Measurements from ENCODE around the gene RIBC2.

DNA sequence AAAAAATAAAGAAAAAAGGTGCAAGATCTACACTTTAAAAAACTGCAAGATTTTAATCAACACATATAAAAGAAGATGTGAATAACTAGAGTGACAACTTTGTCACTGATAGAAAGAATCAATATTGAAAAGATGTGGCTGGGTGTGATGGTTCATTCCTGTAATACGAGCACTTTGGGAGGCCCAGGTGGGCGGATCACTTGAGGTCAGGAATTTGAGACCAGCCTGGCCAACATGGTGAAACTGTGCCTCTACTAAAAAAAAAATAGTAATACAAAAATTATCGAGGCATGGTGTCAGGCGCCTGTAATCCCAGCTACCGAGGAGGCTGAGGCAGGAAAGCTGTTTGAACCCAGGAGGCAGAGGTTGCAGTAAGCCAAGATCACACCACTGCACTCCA, 68.2 kb downstream of the RIBC2 start:
- TF ChIP-seq, protein P1, sequence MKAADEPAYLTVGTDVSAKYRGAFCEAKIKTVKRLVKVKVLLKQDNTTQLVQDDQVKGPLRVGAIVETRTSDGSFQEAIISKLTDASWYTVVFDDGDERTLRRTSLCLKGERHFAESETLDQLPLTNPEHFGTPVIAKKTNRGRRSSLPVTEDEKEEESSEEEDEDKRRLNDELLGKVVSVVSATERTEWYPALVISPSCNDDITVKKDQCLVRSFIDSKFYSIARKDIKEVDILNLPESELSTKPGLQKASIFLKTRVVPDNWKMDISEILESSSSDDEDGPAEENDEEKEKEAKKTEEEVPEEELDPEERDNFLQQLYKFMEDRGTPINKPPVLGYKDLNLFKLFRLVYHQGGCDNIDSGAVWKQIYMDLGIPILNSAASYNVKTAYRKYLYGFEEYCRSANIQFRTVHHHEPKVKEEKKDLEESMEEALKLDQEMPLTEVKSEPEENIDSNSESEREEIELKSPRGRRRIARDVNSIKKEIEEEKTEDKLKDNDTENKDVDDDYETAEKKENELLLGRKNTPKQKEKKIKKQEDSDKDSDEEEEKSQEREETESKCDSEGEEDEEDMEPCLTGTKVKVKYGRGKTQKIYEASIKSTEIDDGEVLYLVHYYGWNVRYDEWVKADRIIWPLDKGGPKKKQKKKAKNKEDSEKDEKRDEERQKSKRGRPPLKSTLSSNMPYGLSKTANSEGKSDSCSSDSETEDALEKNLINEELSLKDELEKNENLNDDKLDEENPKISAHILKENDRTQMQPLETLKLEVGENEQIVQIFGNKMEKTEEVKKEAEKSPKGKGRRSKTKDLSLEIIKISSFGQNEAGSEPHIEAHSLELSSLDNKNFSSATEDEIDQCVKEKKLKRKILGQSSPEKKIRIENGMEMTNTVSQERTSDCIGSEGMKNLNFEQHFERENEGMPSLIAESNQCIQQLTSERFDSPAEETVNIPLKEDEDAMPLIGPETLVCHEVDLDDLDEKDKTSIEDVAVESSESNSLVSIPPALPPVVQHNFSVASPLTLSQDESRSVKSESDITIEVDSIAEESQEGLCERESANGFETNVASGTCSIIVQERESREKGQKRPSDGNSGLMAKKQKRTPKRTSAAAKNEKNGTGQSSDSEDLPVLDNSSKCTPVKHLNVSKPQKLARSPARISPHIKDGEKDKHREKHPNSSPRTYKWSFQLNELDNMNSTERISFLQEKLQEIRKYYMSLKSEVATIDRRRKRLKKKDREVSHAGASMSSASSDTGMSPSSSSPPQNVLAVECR (CRISPR knock-in tag; IDR thresholded peaks at IDR 0.05; ENCODE audit: borderline replicate concordance): no peak
- TF ChIP-seq, protein P2, sequence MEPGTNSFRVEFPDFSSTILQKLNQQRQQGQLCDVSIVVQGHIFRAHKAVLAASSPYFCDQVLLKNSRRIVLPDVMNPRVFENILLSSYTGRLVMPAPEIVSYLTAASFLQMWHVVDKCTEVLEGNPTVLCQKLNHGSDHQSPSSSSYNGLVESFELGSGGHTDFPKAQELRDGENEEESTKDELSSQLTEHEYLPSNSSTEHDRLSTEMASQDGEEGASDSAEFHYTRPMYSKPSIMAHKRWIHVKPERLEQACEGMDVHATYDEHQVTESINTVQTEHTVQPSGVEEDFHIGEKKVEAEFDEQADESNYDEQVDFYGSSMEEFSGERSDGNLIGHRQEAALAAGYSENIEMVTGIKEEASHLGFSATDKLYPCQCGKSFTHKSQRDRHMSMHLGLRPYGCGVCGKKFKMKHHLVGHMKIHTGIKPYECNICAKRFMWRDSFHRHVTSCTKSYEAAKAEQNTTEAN (CRISPR knock-in tag; conservative IDR thresholded peaks at IDR 0.05): no peak
- no peak for TF ChIP-seq SRF (IDR thresholded peaks at IDR 0.05; ENCODE audit: low read depth, low read length)
- TF ChIP-seq, protein P3, sequence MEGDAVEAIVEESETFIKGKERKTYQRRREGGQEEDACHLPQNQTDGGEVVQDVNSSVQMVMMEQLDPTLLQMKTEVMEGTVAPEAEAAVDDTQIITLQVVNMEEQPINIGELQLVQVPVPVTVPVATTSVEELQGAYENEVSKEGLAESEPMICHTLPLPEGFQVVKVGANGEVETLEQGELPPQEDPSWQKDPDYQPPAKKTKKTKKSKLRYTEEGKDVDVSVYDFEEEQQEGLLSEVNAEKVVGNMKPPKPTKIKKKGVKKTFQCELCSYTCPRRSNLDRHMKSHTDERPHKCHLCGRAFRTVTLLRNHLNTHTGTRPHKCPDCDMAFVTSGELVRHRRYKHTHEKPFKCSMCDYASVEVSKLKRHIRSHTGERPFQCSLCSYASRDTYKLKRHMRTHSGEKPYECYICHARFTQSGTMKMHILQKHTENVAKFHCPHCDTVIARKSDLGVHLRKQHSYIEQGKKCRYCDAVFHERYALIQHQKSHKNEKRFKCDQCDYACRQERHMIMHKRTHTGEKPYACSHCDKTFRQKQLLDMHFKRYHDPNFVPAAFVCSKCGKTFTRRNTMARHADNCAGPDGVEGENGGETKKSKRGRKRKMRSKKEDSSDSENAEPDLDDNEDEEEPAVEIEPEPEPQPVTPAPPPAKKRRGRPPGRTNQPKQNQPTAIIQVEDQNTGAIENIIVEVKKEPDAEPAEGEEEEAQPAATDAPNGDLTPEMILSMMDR (CRISPR knock-in tag; IDR thresholded peaks at IDR 0.05): no peak
- no peak for TF ChIP-seq POLR2A (IDR thresholded peaks at IDR 0.05; ENCODE audit: insufficient read depth in 1 of 2, low read depth in 2 of 2, low read length in 2 of 2)
- no peak for TF ChIP-seq AGO2 (optimal IDR thresholded peaks at IDR 0.05; ENCODE audit: low read depth, low read length)
- TF ChIP-seq NFE2L2 (IDR thresholded peaks at IDR 0.05; ENCODE audit: low read length): no peak
- no peak for TF ChIP-seq TAF1 (CRISPR knock-in tag; IDR thresholded peaks at IDR 0.05)

Data from HepG2 (cell line).